Upper lobe of left lung (tissue), 6 donors: ENCODE results near the gene CTCFL. TPM values are rescaled to one million over a fixed set of nuclear protein-coding genes. Genes with fewer than 3 reads are reported as not detected.

Experiments
- ATAC-seq, 2 donors: fragments of 200-7000 bp; cut with Tn5 transposase; one replicate each; pipeline ENCODE4 v1.9.1; 2022; ENCODE audit warnings: mild to moderate bottlenecking in 2 of 2, moderate library complexity in 2 of 2; ENCODE audit not compliant: low FRiP score in 2 of 2
- DNase-seq, 2 donors: peaks; one replicate each; pipeline ENCODE4 v3.0.0-alpha.2; 2019 to 2020
- H3K27ac ChIP-seq, 4 donors: fragments of 200-600 bp; sonication (generic); one replicate each; pipeline ENCODE4 v1.5.1; 2016 to 2019
- H3K27me3 ChIP-seq, 4 donors: fragments of 200-600 bp; sonication (generic); one replicate each; pipeline ENCODE4 v1.5.1; 2017 to 2019
- H3K36me3 ChIP-seq, 4 donors: fragments of 200-600 bp; sonication (generic); one replicate each; pipeline ENCODE4 v1.5.1; 2016 to 2019
- H3K4me1 ChIP-seq, 4 donors: fragments of 200-600 bp; sonication (generic); one replicate each; pipeline ENCODE4 v1.5.1; 2018 to 2019
- H3K4me3 ChIP-seq, 4 donors: fragments of 200-600 bp; sonication (generic); one replicate each; pipeline ENCODE4 v1.5.1; 2017 to 2019; ENCODE audit warnings: mild to moderate bottlenecking in 2 of 4, moderate library complexity in 1 of 4
- H3K9me3 ChIP-seq, 4 donors: fragments of 200-600 bp; sonication (generic); one replicate each; pipeline ENCODE4 v1.5.1; 2018 to 2019
- EP300 ChIP-seq, 4 donors: sonication (generic); formaldehyde crosslinking; IDR thresholded peaks; one replicate each; pipeline ENCODE4 v1.5.1; 2017; ENCODE audit warnings: antibody characterized with exemption in 4 of 4, control low read depth in 2 of 4
- POLR2A ChIP-seq, 4 donors: fragments of 450-650 bp; IDR thresholded peaks; one replicate each; pipeline ENCODE4 v1.5.1; 2016 to 2017; ENCODE audit warnings: antibody characterized with exemption in 4 of 4, mild to moderate bottlenecking in 2 of 4
- POLR2AphosphoS5 ChIP-seq, 2 donors: sonication (generic); formaldehyde crosslinking; IDR thresholded peaks; one replicate each; pipeline ENCODE4 v1.5.1; 2017; ENCODE audit warnings: antibody characterized with exemption in 2 of 2
- WGBS, 2 donors: methylation state at CpG; one replicate each; pipeline ENCODE4 v1.1.5; 2017 to 2018; 5-methylcytosine and 5-hydroxymethylcytosine counted together
- total RNA-seq, 6 donors: library from RNA; depleted of rRNA in 4 of 6; stranded (reverse); fragments of >200 nt in 4 of 6; gene quantifications; one replicate each; pipeline versions ENCODE4 v1.1.0 to v1.2.1, GENCODE V29; 2016 to 2021
- TF ChIP-seq, protein P1 (sequence below), 6 experiments: fragments of 450-650 bp in 4 of 6; fragments of 200-600 bp in 2 of 6; sonication (generic) in 2 of 6; IDR thresholded peaks; one replicate each; pipeline ENCODE4 v1.5.1; 2016 to 2019; ENCODE audit warnings: antibody characterized with exemption in 6 of 6
- donor health status: DM: no; HTN: no; CAD: no; lungs with moderate emphysema.
- donor health status: DM: no; HTN: yes; CAD: no; lungs with severe emphysema.

The CTCFL gene
- total RNA-seq, 6 donors from 2014 or later = 0.11 to 0.17 (median 0.14) TPM; not detected in 3

DNA sequence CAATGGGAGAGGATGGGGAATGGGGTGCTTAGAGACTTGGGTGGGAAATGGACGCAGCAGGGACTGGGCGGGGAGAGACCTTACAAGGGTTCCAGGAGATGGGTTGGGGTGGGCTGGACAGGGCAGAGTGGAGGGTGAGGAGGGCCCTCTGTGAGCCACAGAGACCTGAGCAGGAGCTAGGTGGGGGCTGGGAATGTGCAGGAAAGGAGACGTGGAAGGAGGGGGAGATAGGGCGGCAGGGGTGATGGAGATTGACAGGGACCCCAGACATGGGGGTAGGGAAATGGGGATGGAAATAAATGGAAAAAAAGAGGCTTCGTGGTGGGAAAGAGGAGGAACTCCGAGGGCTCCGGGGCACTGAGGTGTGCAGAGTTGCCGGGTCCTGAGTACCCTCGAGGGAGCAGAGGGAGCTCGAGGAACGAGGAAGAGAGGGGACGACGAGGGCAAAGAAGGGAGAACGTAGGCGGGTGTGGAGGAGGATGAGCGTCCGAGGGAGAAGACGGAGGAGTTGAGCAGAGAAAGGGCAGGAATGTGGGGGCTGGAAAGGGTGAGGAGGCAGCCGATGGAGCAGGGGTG, 2.0 kb upstream of the CTCFL start:
- no peak overlapping the region for H3K4me3 ChIP-seq
- no peak for ATAC-seq
- no peaks in the 10 kb centered on the region for H3K9me3 ChIP-seq
- H3K27ac ChIP-seq = no peak overlapping the region
- H3K27me3 ChIP-seq = no peaks in the 10 kb centered on the region
- no peak for DNase-seq
- TF ChIP-seq POLR2AphosphoS5 (IDR thresholded peaks at IDR 0.05) (no peak), EP300 (IDR thresholded peaks at IDR 0.05) (no peak), POLR2A (IDR thresholded peaks at IDR 0.05) (no peak)
- TF ChIP-seq, protein P1, sequence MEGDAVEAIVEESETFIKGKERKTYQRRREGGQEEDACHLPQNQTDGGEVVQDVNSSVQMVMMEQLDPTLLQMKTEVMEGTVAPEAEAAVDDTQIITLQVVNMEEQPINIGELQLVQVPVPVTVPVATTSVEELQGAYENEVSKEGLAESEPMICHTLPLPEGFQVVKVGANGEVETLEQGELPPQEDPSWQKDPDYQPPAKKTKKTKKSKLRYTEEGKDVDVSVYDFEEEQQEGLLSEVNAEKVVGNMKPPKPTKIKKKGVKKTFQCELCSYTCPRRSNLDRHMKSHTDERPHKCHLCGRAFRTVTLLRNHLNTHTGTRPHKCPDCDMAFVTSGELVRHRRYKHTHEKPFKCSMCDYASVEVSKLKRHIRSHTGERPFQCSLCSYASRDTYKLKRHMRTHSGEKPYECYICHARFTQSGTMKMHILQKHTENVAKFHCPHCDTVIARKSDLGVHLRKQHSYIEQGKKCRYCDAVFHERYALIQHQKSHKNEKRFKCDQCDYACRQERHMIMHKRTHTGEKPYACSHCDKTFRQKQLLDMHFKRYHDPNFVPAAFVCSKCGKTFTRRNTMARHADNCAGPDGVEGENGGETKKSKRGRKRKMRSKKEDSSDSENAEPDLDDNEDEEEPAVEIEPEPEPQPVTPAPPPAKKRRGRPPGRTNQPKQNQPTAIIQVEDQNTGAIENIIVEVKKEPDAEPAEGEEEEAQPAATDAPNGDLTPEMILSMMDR (IDR thresholded peaks at IDR 0.05) = no peak
- H3K36me3 ChIP-seq = no peaks in the 10 kb centered on the region
- no peaks in the 10 kb centered on the region for H3K4me1 ChIP-seq
- WGBS, 2 donors = 46 to 67% methylated on average over 19 of the region's 19 CpGs

DNA sequence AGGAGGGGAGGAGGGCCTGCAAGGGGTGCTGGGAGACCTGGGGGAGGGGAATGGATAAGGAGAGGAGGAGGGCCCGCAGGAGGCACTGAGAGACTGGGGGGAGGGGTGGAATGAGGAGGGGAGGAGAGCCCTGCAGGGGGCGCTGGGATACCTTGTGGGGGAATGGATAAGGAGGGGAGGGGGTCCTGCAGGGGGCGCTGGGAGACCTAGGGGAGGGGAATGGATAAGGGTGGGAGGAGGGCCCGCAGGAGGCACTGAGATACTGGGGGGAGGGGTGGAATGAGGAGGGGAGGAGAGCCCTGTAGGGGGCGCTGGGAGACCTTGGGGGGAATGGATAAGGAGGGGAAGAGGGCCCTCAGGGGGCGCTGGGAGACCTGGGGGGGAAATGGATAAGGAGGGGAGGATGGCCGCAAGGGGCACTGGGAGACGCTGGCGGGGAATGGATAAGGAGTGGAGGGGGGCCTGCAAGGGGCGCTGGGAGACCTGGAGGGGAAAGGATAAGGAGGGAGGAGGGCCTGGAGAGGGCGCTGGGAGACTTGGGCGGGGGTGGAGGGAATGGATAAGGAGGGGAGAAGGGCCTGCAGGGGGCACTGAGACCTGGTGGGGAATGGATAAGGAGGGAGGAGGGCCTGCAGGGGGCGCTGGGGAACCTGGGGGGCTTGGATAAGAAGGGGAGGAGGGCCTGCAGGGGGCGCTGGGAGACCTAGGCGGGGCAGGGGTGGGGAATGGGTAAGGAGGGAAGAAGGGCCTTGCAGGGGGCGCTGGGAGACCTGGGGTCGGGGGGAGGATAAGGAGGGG, 1.3 kb upstream of the CTCFL start:
- Histone ChIP-seq H3K36me3 (no peaks in the 10 kb centered on the region), H3K9me3 (no peaks in the 10 kb centered on the region), H3K27me3 (no peaks in the 10 kb centered on the region), H3K4me3 (no peak overlapping the region), H3K27ac (no peak overlapping the region), H3K4me1 (no peaks in the 10 kb centered on the region)
- 68 to 73% methylated on average over 11 to 17 of the region's 17 CpGs for whole genome bisulfite sequencing, 2 donors
- ATAC-seq = no peak
- no peak for TF ChIP-seq POLR2A (IDR thresholded peaks at IDR 0.05)
- TF ChIP-seq, protein P1 (IDR thresholded peaks at IDR 0.05) = no peak
- TF ChIP-seq EP300 (IDR thresholded peaks at IDR 0.05) = no peak
- no peak for TF ChIP-seq POLR2AphosphoS5 (IDR thresholded peaks at IDR 0.05)
- no peak for DNase-seq

DNA sequence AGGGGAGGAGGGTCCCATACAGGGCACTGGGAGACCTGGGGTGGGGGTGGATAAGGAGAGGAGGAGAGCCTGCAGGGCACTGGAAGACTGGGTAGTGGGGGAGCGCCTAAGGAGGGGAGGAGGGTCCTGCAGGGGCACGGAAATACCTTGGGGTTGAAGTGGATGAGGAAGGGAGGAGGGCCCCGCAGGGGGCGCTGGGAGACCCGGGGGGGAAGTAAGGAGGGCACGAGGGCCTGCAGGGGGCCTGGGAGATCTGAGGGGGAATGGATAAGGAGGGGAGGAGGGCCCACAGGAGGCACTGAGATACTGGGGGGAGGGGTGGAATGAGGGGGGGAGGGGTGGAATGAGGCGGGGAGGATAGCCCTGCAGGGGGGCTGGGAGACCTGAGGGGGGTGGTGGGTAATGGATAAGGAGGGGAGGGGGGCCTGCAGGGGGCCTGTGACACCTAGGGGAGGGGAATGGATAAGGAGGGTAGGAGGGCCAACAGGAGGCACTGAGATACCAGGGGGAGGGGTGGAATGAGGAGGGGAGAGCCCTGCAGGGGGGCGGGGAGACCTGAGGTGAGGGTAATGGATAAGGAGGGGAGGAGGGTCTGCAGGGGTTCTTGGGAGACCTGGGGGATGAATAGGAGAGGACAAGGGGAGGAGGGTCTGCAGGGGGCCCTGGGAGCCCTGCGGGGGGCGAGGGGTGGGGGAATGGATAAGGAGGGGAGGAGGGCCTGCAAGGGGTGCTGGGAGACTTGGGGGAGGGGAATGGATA, 567 bp upstream of the CTCFL start:
- Histone ChIP-seq H3K4me1 (no peaks in the 10 kb centered on the region), H3K27ac (no peak overlapping the region), H3K27me3 (no peaks in the 10 kb centered on the region), H3K36me3 (no peaks in the 10 kb centered on the region), H3K4me3 (no peak overlapping the region), H3K9me3 (no peaks in the 10 kb centered on the region)
- DNase-seq = no peak
- no peak for ATAC-seq
- WGBS, 2 donors = 40 to 64% methylated on average over 3 to 4 of the region's 10 CpGs
- no peak for TF ChIP-seq EP300 (IDR thresholded peaks at IDR 0.05)

DNA sequence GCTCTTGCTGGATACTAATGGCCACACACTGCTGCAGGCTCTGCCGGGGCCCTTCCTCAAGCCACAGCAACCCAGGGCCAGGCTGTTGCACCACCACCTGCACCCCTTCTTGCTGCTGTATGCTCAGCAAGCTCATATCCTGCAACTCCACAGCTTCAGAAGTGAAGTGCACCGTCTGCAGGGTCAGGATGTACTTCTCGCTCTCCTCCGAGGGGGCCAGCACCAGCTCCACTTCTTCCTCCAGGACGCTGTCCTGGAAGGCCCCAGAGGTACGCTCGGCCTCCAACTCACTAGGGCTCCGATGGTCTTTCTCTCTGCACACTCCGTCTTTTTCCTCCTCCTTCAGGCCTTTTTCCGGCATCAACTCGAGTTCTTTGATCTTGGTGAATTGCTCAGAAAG, 1.2 kb downstream of the CTCFL start:
- 85 to 87% methylated on average over 11 of the region's 11 CpGs for WGBS, 2 donors
- TF ChIP-seq POLR2AphosphoS5 (IDR thresholded peaks at IDR 0.05) = no peak
- TF ChIP-seq EP300 (IDR thresholded peaks at IDR 0.05) = no peak
- TF ChIP-seq, protein P1 (IDR thresholded peaks at IDR 0.05) = no peak
- no peak for TF ChIP-seq POLR2A (IDR thresholded peaks at IDR 0.05)
- H3K27me3 ChIP-seq = no peaks in the 10 kb centered on the region
- ATAC-seq (no peak), DNase-seq (no peak)
- no peaks in the 10 kb centered on the region for H3K9me3 ChIP-seq
- H3K27ac ChIP-seq = no peak overlapping the region
- H3K4me3 ChIP-seq = no peak overlapping the region
- H3K4me1 ChIP-seq = no peaks in the 10 kb centered on the region
- H3K36me3 ChIP-seq = no peaks in the 10 kb centered on the region

DNA sequence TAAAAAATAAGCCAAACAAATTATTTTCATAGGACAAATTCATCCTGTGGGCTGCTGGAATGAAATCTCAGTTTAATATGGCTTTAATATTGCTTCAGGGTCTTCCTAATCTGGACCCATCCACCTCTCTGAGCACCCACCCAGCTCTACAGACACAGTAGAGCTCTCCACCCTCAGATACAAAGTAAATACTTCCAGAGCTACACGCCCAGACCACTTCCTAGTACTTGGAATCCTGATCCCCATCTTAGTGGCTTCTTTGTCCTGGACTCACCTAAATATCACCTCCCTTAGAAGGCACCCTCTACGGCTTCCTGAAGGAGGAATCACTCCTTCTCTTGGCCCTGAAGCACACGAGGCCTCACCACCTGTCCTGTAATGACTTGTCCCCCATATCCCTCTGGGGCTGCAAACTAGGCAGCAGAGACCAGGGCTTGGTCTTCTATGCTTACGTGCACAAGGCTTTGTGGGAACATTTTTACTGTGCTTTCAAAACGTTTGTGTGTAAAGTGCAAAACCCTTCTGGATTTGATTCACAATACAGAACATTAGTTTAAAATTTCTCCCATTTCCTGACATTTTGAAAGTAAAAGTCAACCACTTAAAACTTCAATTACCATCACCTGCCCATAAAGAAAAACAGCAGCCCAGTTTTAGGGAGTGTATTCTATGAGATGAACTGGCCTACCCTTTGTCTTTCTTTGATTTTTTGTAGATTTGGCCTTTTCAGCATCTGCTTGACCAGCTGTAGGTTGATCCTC, 2.4 kb downstream of the CTCFL start:
- no peaks in the 10 kb centered on the region for H3K4me1 ChIP-seq
- H3K4me3 ChIP-seq = no peak overlapping the region
- ATAC-seq = no peak
- no peaks in the 10 kb centered on the region for H3K36me3 ChIP-seq
- H3K9me3 ChIP-seq = no peaks in the 10 kb centered on the region
- TF ChIP-seq POLR2A (IDR thresholded peaks at IDR 0.05) (no peak), POLR2AphosphoS5 (IDR thresholded peaks at IDR 0.05) (no peak), EP300 (IDR thresholded peaks at IDR 0.05) (no peak)
- TF ChIP-seq, protein P1 (IDR thresholded peaks at IDR 0.05) = no peak
- no peak for DNase-seq
- no peaks in the 10 kb centered on the region for H3K27me3 ChIP-seq
- 47 to 52% methylated on average over 5 of the region's 5 CpGs for WGBS, 2 donors
- H3K27ac ChIP-seq = no peak overlapping the region
